Endothelial cell of umbilical vein (primary cell): ENCODE results near the gene LDLRAD4. TPM values are rescaled to one million over a fixed set of nuclear protein-coding genes. Genes with fewer than 3 reads are reported as not detected.

ENCODE experiments used
- BruUV-seq: library from RNA; stranded (reverse); fragments of 400-500 nt; replicated peaks from 2 replicates; lab custom pipeline; 2021; lab: Mats Ljungman, UMichigan
- CTCF ChIA-PET: fragments of 300-600, 350-600 bp; sonication (Branson Sonifier 250); formaldehyde crosslinking; loops from one replicate; lab custom pipeline; 2021; ENCODE audit warnings: antibody characterized with exemption, inconsistent platforms; lab: Charles Lee
- POLR2A ChIA-PET: fragments of 300-600, 350-600 bp; sonication (Branson Sonifier 250); formaldehyde crosslinking; loops from one replicate; lab custom pipeline; 2021; ENCODE audit warnings: antibody characterized with exemption, inconsistent platforms; lab: Charles Lee
- DNase-seq: peaks from one replicate; pipeline ENCODE4 v3.0.0-alpha.2; 2011; ENCODE audit warnings: low read depth, low spot score
- FAIRE-seq: peaks from 2 replicates; lab custom pipeline; 2011; peaks lifted over from hg19 to GRCh38; lab: Jason Lieb, UNC
- H2AFZ ChIP-seq: 2 replicates; pipeline ENCODE4 v1.6.0; 2012; ENCODE audit warnings: low read depth, low read length, control low read depth, inconsistent platforms
- H3K27ac ChIP-seq: 2 replicates; pipeline ENCODE4 v1.5.1; 2011; ENCODE audit warnings: low read depth, mild to moderate bottlenecking, control low read depth, low read length, moderate library complexity; ENCODE audit not compliant: insufficient read depth
- H3K27me3 ChIP-seq, 2 experiments: 2 replicates each; pipeline versions ENCODE4 v1.6.0 to v1.6.1; 2011; ENCODE audit warnings: low read length in 2 of 2, mixed read lengths in 1 of 2; ENCODE audit not compliant: control insufficient read depth in 2 of 2, insufficient read depth in 2 of 2
- H3K36me3 ChIP-seq, 2 experiments: 2 replicates in 1 of 2; 3 replicates in 1 of 2; pipeline ENCODE4 v1.5.1; 2011; ENCODE audit warnings: low read length in 2 of 2, mild to moderate bottlenecking in 1 of 2, moderate library complexity in 1 of 2; ENCODE audit not compliant: control insufficient read depth in 2 of 2, insufficient read depth in 2 of 2; ENCODE audit errors: extremely low read depth in 1 of 2
- H3K4me1 ChIP-seq: 3 replicates; pipeline ENCODE4 v1.5.1; 2011; ENCODE audit warnings: mild to moderate bottlenecking, low read length; ENCODE audit not compliant: control insufficient read depth, insufficient read depth; ENCODE audit errors: extremely low read depth
- H3K4me2 ChIP-seq: 2 replicates; pipeline ENCODE4 v1.6.1; 2011; ENCODE audit warnings: low read length, control low read depth, mixed read lengths; ENCODE audit not compliant: insufficient read depth
- H3K4me3 ChIP-seq, 3 experiments: fragments of 200-600 bp in 1 of 3; sonication (generic), shearing (Covaris generic) in 1 of 3; replicated peaks in 1 of 3; 2 replicates each; pipeline ENCODE4 v1.5.1; 2011 to 2016; ENCODE audit warnings: control low read depth in 3 of 3, low read length in 3 of 3, mild to moderate bottlenecking in 2 of 3, inconsistent platforms in 1 of 3, low read depth in 1 of 3, moderate library complexity in 1 of 3; ENCODE audit not compliant: insufficient read depth in 1 of 3
- H3K79me2 ChIP-seq: 2 replicates; pipeline ENCODE4 v1.6.0; 2012; ENCODE audit warnings: low read length, inconsistent platforms; ENCODE audit not compliant: control insufficient read depth, insufficient read depth
- H3K9ac ChIP-seq: replicated peaks from 2 replicates; pipeline ENCODE3; 2011; ENCODE audit warnings: low read length, control low read depth; ENCODE audit not compliant: insufficient read depth; ENCODE audit errors: extremely low read depth
- H3K9me1 ChIP-seq: replicated peaks from 3 replicates; pipeline ENCODE4 v1.6.0; 2011; ENCODE audit warnings: mild to moderate bottlenecking, low read length; ENCODE audit not compliant: control insufficient read depth, insufficient read depth; ENCODE audit errors: extremely low read depth
- H3K9me3 ChIP-seq: replicated peaks from 2 replicates; pipeline ENCODE4 v1.5.1; 2012; ENCODE audit warnings: low read length, inconsistent platforms; ENCODE audit not compliant: control insufficient read depth, insufficient read depth
- H4K20me1 ChIP-seq: replicated peaks from 2 replicates; pipeline ENCODE3; 2011; ENCODE audit warnings: mild to moderate bottlenecking, low read length; ENCODE audit not compliant: control insufficient read depth, insufficient read depth; ENCODE audit errors: extremely low read depth
- EZH2 ChIP-seq: IDR thresholded peaks from 2 replicates; pipeline ENCODE4 v1.6.1; 2012; ENCODE audit warnings: borderline replicate concordance, low read depth, mild to moderate bottlenecking, moderate library complexity, low read length, inconsistent platforms; ENCODE audit not compliant: severe bottlenecking
- FOS ChIP-seq: IDR thresholded peaks from 2 replicates; pipeline ENCODE4 v1.6.1; 2011; ENCODE audit warnings: mild to moderate bottlenecking, low read length, moderate library complexity, borderline replicate concordance; ENCODE audit not compliant: insufficient read depth
- GATA2 ChIP-seq: IDR thresholded peaks from 2 replicates; pipeline ENCODE4 v1.7.0; 2011; ENCODE audit warnings: low read depth, mild to moderate bottlenecking, moderate library complexity, mixed read lengths, low read length; ENCODE audit not compliant: insufficient read length, insufficient read depth
- JUN ChIP-seq: IDR thresholded peaks from 2 replicates; pipeline ENCODE4 v1.6.1; 2011; ENCODE audit warnings: borderline replicate concordance, low read depth; ENCODE audit not compliant: insufficient read length, insufficient read depth
- MYC ChIP-seq: IDR thresholded peaks from one replicate; pipeline ENCODE4 v1.6.1; 2011; ENCODE audit warnings: mild to moderate bottlenecking, low read depth, low read length
- POLR2A ChIP-seq: IDR thresholded peaks from 2 replicates; pipeline ENCODE4 v1.6.1; 2012; ENCODE audit warnings: low read depth, mild to moderate bottlenecking, control low read depth, low read length
- POLR2AphosphoS5 ChIP-seq: IDR thresholded peaks from 2 replicates; pipeline ENCODE4 v1.6.1; 2012; ENCODE audit warnings: low read depth, mild to moderate bottlenecking, control low read depth, low read length, moderate library complexity; ENCODE audit not compliant: insufficient read depth
- dilution Hi-C: fragments of 300-500 bp; cut with MboI; formaldehyde crosslinking; loops from one replicate; pipeline ENCODE4 v1.15.0; 2019; ENCODE audit warnings: low sequenced_read_pairs; ENCODE audit not compliant: extremely low pct_ligation_motif_present
- intact Hi-C: fragments of 100-400 bp; cut with micrococcal nuclease; formaldehyde crosslinking; loops from one replicate; pipeline ENCODE4 v1.10.0; 2022
- polyA plus RNA-seq, 4 experiments: library from polyadenylated mRNA; depleted of rRNA in 3 of 4; stranded (reverse) in 3 of 4; unstranded in 1 of 4; fragments of >200 nt; gene quantifications; 2 replicates each; pipeline versions ENCODE4 v1.2.1 to v1.2.3, GENCODE V29; 2011 to 2012; ENCODE audit warnings: missing spikeins in 1 of 4
- total RNA-seq: library from RNA; stranded (reverse); gene quantifications from 2 replicates; pipeline ENCODE4 v1.2.3, GENCODE V29; 2021
- TF ChIP-seq, protein P1 (sequence below), 2 donors: IDR thresholded peaks; 1 replicate in 1 of 2; 2 replicates in 1 of 2; pipeline ENCODE4 v1.5.1; 2011; ENCODE audit warnings: low read length in 2 of 2, mild to moderate bottlenecking in 2 of 2, moderate library complexity in 2 of 2, control low read depth in 1 of 2, inconsistent platforms in 1 of 2, low read depth in 1 of 2; ENCODE audit not compliant: insufficient read depth in 1 of 2; ENCODE audit errors: extremely low read depth in 1 of 2
- TF ChIP-seq, protein P2 (sequence below): IDR thresholded peaks from 2 replicates; pipeline ENCODE4 v1.6.1; 2011; ENCODE audit not compliant: insufficient read depth, insufficient read length

The LDLRAD4 gene
- total and polyA plus RNA-seq, 2 donors (not counting 3 experiments of a cell fraction or from before 2014, with no cell fraction given): 5.2 to 6.5 TPM

DNA sequence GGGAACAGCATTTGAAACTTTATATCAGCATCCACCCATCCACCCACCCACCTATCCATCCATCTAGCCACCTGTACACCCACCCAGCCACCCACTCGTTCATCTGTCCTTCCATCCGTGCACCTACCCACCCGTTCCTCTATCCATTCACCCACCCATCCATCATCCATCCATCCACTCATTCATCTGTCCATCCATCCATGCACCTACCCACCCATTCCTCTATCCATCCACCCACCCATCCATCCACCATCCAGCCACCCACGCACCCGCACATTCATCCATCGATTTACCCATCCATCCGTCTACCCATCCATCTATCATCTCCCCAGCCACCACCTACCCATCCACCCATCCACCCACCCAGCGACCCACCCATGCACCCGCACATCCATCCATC lies 24.8 kb downstream of the LDLRAD4 start:
- H3K9me3 ChIP-seq: no peaks in the 10 kb centered on the region
- H3K4me1 ChIP-seq: no peaks in the 10 kb centered on the region
- ChIA-PET CTCF (no interaction called here), POLR2A (no interaction called here)
- H3K27me3 ChIP-seq: peaks cover 0 to 3% of the 10 kb centered on the region in 2 experiments
- no peaks in the 10 kb centered on the region for H4K20me1 ChIP-seq
- H3K9me1 ChIP-seq: no peaks in the 10 kb centered on the region
- intact Hi-C loops (no loop called here), dilution Hi-C loops (no loop called here)
- no peaks in the 10 kb centered on the region for H3K36me3 ChIP-seq
- DNase-seq (no peak), FAIRE-seq (no peak)
- H3K9ac ChIP-seq: no peak overlapping the region
- no peak overlapping the region for H2AFZ ChIP-seq
- no peak overlapping the region for H3K4me2 ChIP-seq
- H3K4me3 ChIP-seq: no peak overlapping the region
- no peak for TF ChIP-seq POLR2A
- TF ChIP-seq, protein P1, sequence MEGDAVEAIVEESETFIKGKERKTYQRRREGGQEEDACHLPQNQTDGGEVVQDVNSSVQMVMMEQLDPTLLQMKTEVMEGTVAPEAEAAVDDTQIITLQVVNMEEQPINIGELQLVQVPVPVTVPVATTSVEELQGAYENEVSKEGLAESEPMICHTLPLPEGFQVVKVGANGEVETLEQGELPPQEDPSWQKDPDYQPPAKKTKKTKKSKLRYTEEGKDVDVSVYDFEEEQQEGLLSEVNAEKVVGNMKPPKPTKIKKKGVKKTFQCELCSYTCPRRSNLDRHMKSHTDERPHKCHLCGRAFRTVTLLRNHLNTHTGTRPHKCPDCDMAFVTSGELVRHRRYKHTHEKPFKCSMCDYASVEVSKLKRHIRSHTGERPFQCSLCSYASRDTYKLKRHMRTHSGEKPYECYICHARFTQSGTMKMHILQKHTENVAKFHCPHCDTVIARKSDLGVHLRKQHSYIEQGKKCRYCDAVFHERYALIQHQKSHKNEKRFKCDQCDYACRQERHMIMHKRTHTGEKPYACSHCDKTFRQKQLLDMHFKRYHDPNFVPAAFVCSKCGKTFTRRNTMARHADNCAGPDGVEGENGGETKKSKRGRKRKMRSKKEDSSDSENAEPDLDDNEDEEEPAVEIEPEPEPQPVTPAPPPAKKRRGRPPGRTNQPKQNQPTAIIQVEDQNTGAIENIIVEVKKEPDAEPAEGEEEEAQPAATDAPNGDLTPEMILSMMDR (IDR thresholded peaks at IDR 0.05; ENCODE audit: extremely low read depth in 1 of 2, insufficient read depth in 1 of 2, low read depth in 1 of 2, low read length in 2 of 2): no peak
- no peak for TF ChIP-seq MYC
- TF ChIP-seq POLR2AphosphoS5: no peak
- no peak overlapping the region for H3K27ac ChIP-seq
- BruUV-seq: no TSS peak
- H3K79me2 ChIP-seq: no peaks in the 10 kb centered on the region

DNA sequence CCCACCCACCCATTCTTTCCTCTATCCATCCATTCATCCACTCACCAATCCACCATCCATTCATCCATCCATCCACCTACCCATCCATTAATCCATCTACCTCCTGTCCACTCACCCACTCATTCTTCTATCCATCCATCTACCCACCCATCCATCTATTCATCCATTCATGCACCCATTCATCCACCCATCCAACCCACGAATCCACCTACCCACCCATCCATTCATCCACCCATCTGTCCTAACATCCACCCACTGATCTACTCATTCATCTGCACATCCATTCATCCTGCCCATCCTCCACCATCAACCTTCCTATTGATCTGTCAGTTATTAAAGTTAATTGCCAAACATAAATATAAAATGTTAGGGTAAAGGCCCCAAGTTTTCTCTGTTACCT lies 25.6 kb downstream of the LDLRAD4 start:
- no TSS peak for BruUV-seq
- FAIRE-seq (no peak), DNase-seq (no peak)
- no peaks in the 10 kb centered on the region for H4K20me1 ChIP-seq
- H3K27ac ChIP-seq: no peak overlapping the region
- H3K9me3 ChIP-seq: no peaks in the 10 kb centered on the region
- no peak for TF ChIP-seq EZH2
- TF ChIP-seq GATA2: no peak
- TF ChIP-seq, protein P1 (IDR thresholded peaks at IDR 0.05; ENCODE audit: extremely low read depth in 1 of 2, insufficient read depth in 1 of 2, low read depth in 1 of 2, low read length in 2 of 2): no peak
- TF ChIP-seq JUN: no peak
- TF ChIP-seq, protein P2, sequence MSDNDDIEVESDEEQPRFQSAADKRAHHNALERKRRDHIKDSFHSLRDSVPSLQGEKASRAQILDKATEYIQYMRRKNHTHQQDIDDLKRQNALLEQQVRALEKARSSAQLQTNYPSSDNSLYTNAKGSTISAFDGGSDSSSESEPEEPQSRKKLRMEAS: no peak
- no peak for TF ChIP-seq POLR2AphosphoS5
- no peak for TF ChIP-seq POLR2A
- no peak for TF ChIP-seq FOS
- no peak for TF ChIP-seq MYC
- H2AFZ ChIP-seq: no peak overlapping the region
- intact Hi-C loops (no loop called here), dilution Hi-C loops (no loop called here)
- no peaks in the 10 kb centered on the region for H3K9me1 ChIP-seq
- H3K4me2 ChIP-seq: no peak overlapping the region
- peaks cover 0 to 3% of the 10 kb centered on the region in 2 experiments for H3K27me3 ChIP-seq
- no peaks in the 10 kb centered on the region for H3K4me1 ChIP-seq
- no peak overlapping the region for H3K4me3 ChIP-seq
- H3K36me3 ChIP-seq: no peaks in the 10 kb centered on the region
- no peaks in the 10 kb centered on the region for H3K79me2 ChIP-seq
- POLR2A ChIA-PET: no interaction called here
- no peak overlapping the region for H3K9ac ChIP-seq
- CTCF ChIA-PET: no interaction called here
